Urinary bladder (tissue), 4 donors: ENCODE results near the gene TRIM38. TPM values are rescaled to one million over a fixed set of nuclear protein-coding genes. Genes with fewer than 3 reads are reported as not detected.

ENCODE experiments used
- DNase-seq: peaks from one replicate; pipeline ENCODE4 v3.0.0-alpha.2; 2015; ENCODE audit errors: extremely low spot score
- H3K27ac ChIP-seq: one replicate; pipeline ENCODE4 v1.5.1; 2013; ENCODE audit warnings: low read depth, mild to moderate bottlenecking, moderate library complexity
- H3K36me3 ChIP-seq: one replicate; pipeline ENCODE4 v1.6.1; 2013; ENCODE audit warnings: mild to moderate bottlenecking, moderate library complexity; ENCODE audit not compliant: insufficient read depth
- H3K4me1 ChIP-seq: one replicate; pipeline ENCODE4 v1.6.1; 2013; ENCODE audit warnings: mild to moderate bottlenecking, moderate library complexity; ENCODE audit not compliant: insufficient read depth
- H3K4me3 ChIP-seq: one replicate; pipeline ENCODE4 v1.5.1; 2013; ENCODE audit warnings: low read depth, low read length
- WGBS: extraction: QIAGEN DNeasy Blood & Tissue Kit; methylation state at CpG from one replicate; pipeline ENCODE4 v1.1.7; 2013; 5-methylcytosine and 5-hydroxymethylcytosine counted together
- polyA plus RNA-seq: library from polyadenylated mRNA; stranded (reverse); fragments of 200-250 nt; gene quantifications from one replicate; pipeline ENCODE4 v1.2.3, GENCODE V29; 2013
- total RNA-seq: library from RNA; depleted of rRNA; stranded (reverse); fragments of >200 nt; gene quantifications from one replicate; pipeline ENCODE4 v1.2.3, GENCODE V29; 2014
- donor health status: healthy with polysubstance abuse.
- donor health status: healthy.

Gene TRIM38, protein sequence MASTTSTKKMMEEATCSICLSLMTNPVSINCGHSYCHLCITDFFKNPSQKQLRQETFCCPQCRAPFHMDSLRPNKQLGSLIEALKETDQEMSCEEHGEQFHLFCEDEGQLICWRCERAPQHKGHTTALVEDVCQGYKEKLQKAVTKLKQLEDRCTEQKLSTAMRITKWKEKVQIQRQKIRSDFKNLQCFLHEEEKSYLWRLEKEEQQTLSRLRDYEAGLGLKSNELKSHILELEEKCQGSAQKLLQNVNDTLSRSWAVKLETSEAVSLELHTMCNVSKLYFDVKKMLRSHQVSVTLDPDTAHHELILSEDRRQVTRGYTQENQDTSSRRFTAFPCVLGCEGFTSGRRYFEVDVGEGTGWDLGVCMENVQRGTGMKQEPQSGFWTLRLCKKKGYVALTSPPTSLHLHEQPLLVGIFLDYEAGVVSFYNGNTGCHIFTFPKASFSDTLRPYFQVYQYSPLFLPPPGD
- total RNA-seq (13.4 TPM), polyA plus RNA-seq (4.6 TPM)

DNA sequence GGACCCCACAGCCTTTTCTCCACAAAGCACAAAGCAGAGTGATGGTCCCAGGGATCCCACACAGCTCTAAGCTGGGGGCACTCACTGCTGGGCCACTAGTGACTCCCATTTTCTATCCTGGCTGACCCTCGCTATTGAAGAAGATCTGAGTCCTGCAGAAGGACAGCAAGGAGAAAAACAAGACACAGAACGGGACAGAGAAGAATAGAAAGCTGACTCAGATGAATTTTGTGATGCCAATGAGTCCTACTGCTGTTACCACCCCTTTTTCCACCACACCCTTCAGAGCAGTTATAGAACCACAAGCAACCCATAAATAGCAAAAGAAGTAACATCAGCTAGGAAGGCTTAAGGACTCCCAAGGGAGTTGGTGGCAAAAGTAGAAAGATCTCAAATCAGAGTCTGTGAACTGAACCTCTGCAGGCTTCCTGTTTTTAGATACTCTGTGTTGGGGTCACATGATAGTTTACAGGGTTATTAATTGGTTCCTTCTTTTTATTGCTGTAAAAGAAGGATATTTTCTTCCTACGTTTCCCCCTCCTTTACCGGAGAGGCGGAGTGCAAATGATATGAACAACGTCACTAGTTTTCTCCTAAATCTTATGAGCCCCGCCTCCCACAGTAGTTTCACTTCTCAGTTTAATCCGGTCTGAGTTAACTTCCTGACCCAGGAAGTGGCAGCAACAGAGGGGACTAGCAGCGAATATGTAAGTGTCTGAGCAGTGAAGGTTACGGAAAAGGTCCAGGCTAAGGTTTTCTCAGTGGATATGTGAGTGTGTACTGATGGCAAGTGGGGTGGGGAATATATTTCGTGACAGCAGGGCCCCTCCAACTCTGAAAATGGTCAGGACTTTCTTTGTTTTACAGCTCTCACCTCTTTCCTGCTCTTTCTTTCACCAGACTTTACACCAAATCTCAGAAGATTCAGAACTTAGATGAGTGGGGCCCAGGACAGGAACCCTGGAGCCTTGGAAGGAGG lies at the start of gene TRIM38:
TSS of gene TRIM38 (plus strand) at position 654 of the 979 bp plus-strand sequence. CDS start 3,721 bp downstream, outside the sequence.
- no peaks in the 10 kb centered on the region for H3K4me1 ChIP-seq
- 5% methylated on average over 11 of the region's 11 CpGs for WGBS
- peak within 1 kb of the TSS; percentile 83 for H3K27ac ChIP-seq
- H3K36me3 ChIP-seq: peaks cover 2% of the 10 kb centered on the region
- peak within 1 kb of the TSS; percentile 69 for H3K4me3 ChIP-seq
- DNase-seq: peak; percentile 87

DNA sequence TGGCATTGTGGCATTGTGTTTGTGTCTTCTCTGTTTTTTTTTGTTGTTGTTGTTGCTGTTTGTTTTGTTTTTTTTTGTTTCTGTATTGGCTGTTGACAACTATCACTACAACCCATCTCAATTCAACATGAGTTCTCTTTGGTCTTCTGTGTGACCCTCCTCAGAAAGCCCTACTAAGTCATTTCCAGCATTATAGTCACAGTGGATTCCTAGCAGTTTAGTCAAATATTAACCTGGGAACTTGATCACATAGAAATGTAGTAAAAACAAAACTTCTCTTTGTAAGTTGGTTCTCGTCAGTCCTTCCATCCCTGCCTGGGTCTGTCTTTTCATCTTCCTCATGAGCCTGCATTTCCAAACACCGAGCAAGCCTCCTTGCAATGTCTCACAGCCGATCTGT lies 48.9 kb upstream of the TRIM38 start:
- no peak overlapping the region for H3K4me3 ChIP-seq
- WGBS: 72% methylated on average over 3 of the region's 3 CpGs
- no peaks in the 10 kb centered on the region for H3K36me3 ChIP-seq
- H3K27ac ChIP-seq: no peak overlapping the region
- DNase-seq: no peak
- H3K4me1 ChIP-seq: no peaks in the 10 kb centered on the region

DNA sequence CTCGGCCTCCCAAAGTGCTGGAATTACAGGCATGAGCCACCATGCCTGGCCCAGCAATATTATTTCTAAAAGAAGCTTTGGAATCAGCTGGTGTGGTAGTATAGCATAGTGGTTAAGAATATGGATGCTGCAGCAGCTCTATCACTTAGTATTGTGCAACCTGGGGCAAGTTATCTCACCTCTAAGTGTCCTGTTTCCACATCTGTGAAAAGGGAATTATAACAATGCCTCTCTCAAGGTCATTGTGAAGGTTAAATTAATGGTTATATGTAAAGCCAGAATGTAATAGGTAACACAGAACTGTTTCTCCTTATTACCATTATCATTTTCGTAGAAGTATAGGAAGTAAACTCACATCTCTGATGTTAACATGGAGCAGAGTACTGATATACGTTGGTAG lies 46.3 kb upstream of the TRIM38 start:
- H3K27ac ChIP-seq: no peak overlapping the region
- H3K36me3 ChIP-seq: no peaks in the 10 kb centered on the region
- 74% methylated on average over 3 of the region's 3 CpGs for WGBS
- no peak overlapping the region for H3K4me3 ChIP-seq
- H3K4me1 ChIP-seq: no peaks in the 10 kb centered on the region
- no peak for DNase-seq

DNA sequence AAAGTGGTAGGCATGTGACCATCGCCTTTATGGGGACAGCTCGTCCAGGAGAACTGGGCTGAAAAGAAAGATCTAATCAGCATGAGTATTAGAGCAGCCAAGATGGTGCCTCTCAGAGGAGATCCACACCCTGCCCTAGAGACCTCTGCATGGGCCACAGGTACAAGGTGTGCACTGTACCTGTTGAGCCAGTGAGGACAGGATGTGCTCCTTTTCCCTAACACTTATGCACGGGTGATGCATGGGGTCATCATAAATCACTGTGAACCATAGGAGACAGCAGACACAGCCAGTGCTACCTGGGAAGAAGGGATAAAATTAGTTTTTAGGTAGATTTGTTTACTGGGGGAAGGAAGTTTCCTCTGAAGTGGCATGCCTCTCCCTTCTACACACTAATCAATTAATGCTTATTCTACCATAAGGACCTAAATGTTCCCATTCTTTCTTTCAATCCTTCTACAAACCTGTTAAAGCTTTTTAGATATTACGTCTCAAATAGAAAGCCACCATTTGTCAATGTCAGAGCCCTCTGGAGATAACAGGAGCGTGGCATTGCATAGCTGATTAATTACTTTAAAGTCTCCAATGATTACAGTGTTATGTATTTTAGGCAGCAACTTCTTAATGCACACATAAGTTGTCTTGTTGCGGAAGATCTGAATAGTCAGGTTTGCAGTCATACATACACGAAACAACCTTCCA lies 45.7 kb upstream of the TRIM38 start:
- H3K36me3 ChIP-seq: no peaks in the 10 kb centered on the region
- DNase-seq: no peak
- H3K4me3 ChIP-seq: no peak overlapping the region
- H3K27ac ChIP-seq: no peak overlapping the region
- no peaks in the 10 kb centered on the region for H3K4me1 ChIP-seq
- WGBS: 82% methylated on average over 7 of the region's 7 CpGs

DNA sequence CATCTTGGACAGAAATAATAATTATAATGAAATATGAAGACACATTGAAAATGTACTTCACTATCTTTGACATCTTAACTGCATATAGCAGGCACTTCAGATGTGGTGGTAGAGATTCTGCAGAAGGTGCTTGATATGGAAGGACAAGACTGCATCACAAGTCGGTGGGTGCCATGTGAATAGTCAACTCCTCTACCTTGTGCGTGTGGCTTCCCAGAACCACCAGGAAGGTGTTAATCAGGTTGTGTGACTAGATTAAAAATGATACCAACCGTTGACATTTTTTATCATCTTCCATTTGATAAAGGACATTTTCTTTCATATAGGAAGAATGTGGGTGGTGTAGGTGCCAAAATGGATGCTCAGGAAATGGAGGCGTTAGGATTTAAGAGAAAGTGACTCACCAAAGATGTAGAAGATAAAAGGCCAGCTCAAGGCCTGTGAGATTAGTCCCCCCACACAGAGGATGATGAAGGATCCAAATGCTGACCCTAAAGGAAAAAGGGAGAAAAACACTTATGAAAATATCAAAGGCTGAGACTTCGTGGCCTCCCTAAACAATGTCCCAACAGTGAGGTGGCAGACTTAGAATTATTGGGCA lies 44.4 kb upstream of the TRIM38 start:
- DNase-seq: no peak

DNA sequence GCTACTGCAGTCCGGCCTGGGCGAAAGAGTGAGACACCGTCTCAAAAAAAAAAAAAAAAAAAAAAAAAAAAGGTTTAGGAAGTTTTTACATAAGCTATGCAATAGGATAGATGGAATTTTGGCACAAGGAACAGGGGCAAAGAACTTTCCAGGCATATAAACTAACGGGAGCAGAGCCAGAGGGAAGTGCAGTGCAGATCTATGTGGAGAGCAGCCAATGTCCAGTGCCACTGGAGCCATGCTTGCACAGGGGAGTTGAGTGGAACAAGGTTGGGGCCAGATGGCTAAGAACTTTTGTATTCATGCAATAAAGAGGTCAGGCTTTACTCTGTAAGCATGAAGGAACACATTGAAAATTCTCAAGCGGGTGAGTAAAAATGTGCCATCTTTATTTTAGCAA lies 42.9 kb upstream of the TRIM38 start:
- Histone ChIP-seq H3K4me3 (no peak overlapping the region), H3K27ac (no peak overlapping the region), H3K36me3 (no peaks in the 10 kb centered on the region), H3K4me1 (no peaks in the 10 kb centered on the region)
- DNase-seq: no peak
- 79% methylated on average over 5 of the region's 5 CpGs for WGBS

More for the DNA sequence above, 44.4 kb upstream of the TRIM38 start:
- Histone ChIP-seq H3K4me1 (no peaks in the 10 kb centered on the region), H3K27ac (no peak overlapping the region), H3K36me3 (no peaks in the 10 kb centered on the region), H3K4me3 (no peak overlapping the region)
- WGBS: 76% methylated on average over 5 of the region's 5 CpGs

DNA sequence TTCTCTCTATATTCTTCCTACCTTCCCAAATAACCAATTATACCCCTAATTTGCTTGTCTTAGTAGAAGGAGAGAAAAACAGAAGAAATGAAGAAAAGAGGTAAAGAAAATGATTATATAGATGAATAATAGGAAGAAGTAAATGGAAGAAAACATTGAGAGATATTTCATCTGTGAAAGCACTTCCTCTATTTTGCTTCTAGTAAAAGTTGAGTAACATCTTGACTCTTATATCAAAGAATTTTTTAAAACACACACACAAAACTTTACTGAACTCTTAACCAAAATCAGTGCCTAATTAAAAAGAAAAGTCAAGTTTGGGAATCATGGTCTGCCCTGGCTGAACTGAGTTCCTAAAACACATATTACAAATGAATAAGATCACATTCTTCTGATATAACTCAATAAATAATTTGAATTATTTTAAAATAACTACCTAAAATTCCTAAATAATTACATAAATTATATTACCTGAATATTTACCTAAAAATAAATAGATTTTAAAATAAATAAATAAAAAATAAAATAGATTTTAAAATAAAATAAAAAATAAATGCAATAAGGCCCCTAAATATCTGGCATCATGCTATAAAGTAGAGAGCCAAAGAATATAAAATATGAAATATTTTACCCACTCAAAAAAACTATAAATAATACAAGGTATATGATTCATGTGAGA lies 40.9 kb upstream of the TRIM38 start:
- no peak for DNase-seq
- no peak overlapping the region for H3K27ac ChIP-seq

DNA sequence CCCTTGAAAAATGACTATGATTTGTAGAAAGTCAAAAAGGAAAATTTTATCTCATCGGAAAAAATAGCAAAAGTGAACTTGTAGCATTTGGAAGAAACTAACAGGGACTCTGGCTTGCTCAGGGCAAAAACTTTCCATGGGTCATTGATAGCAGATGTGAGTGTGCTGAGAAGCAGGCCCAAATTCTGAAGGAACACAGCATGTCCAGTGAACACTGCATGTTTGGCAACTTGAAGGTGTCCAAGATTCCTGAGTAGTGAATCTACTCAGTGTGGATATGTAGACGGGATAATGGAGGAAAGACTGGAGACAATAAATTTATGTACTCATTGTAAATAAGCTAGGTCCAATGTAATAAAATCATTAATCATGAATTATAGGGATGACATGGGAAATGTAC lies 40.3 kb upstream of the TRIM38 start:
- no peaks in the 10 kb centered on the region for H3K36me3 ChIP-seq
- DNase-seq: no peak
- H3K27ac ChIP-seq: no peak overlapping the region
- WGBS: 66% methylated on average over 2 of the region's 2 CpGs
- H3K4me1 ChIP-seq: no peaks in the 10 kb centered on the region
- H3K4me3 ChIP-seq: no peak overlapping the region

More for the DNA sequence above, 40.9 kb upstream of the TRIM38 start:
- no peak overlapping the region for H3K4me3 ChIP-seq
- no peaks in the 10 kb centered on the region for H3K36me3 ChIP-seq
- no peaks in the 10 kb centered on the region for H3K4me1 ChIP-seq

DNA sequence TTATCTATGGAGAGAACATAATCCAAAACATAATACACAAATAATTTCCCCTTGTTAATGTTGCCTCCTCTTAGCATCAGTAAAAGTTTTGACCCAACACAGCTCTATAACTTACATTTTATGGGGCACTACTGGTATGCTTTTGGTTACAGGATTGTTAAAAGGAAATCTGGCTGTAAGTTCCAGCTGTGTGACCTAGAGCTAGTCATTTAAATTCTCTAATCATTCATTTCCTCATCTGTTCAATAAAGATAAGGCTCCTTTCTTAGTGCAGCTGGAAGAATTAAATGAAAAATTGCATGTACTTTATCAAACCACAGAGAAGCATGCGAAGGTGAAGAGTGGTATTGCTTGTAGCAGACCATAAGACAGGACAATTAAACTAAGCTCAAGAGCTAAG lies 36.7 kb upstream of the TRIM38 start:
- no peak overlapping the region for H3K27ac ChIP-seq
- H3K4me3 ChIP-seq: no peak overlapping the region
- no peaks in the 10 kb centered on the region for H3K4me1 ChIP-seq
- WGBS: 31% methylated on average over 1 of the region's 1 CpG
- DNase-seq: no peak
- no peaks in the 10 kb centered on the region for H3K36me3 ChIP-seq

DNA sequence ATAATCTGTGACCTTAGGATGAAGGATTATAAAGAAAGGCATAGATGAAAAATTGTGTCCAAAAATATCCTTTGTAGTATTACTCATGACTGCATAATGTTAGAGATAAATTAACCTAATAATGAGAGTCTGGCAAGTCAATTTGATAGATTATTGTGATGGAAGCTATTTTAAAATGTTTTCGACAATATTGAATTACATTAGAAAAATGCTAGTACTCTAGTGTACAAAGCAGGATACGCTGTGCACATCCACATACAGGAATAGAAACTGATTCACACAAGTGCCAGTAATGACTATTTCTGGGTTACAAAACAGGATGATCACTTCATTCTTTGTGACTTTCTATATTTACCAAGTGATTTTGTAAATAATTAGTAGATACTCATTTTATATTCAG lies 35.4 kb upstream of the TRIM38 start:
- H3K27ac ChIP-seq: no peak overlapping the region
- no peak for DNase-seq
- no peaks in the 10 kb centered on the region for H3K36me3 ChIP-seq
- H3K4me3 ChIP-seq: no peak overlapping the region
- no peaks in the 10 kb centered on the region for H3K4me1 ChIP-seq
- 86% methylated on average over 2 of the region's 2 CpGs for WGBS

DNA sequence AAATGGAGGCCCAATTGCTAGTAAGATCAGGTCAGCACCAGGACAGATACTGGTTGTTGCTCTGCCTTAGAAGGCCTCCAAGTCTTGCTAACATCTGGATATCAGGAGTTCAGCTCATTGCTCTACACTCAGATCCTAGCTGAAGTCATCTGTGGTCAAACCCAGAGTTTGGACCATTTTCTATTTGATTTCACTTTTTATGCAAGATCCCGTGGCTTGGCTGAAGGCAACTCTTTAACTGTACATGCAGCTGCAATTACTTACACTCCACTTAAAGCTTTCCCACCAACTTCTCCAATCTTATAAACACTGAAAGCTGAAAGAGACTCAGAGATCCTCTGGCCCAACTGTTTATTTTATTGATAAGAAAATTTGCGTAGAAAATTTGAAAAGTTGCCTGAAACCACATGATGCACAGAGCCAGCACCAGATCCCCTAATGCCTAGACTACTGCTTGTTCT lies 34.8 kb upstream of the TRIM38 start:
- no peak overlapping the region for H3K4me3 ChIP-seq
- no peak overlapping the region for H3K27ac ChIP-seq
- 20% methylated on average over 2 of the region's 2 CpGs for WGBS
- H3K36me3 ChIP-seq: no peaks in the 10 kb centered on the region
- DNase-seq: no peak
- no peaks in the 10 kb centered on the region for H3K4me1 ChIP-seq

DNA sequence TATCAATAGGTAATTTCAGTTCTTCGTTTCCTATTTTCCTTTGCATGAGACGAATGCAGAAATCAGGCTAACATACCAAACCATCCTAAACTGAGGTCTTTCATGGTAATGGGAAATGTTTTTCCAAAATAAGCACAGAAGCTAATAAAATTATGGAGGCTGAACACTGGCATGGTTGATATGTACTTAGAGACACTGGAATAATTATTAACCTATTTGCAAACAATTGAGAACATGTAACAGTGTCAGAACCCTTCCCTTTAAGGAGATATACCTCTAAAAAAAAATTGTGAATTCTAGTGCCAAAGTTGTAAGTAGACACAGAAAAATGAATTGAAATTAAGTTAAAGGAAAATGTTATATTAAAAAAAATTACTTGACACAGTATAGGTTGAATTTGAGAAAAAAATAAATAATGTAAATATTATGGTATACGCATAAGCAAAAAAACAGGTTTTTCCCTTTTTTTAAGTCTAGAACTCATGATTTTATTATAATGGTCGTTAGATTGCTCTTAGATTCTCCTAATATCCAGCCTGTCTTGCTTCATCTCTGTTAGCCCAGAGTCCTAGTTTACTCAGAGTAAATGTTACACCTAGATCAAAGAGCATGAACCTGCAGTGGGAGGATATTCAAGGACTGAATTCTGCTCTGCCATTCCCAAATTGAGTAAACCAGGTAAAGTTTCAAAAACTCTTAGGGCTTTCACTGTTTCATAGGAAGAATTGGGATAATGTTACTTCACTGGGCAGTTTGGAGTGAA lies 33.9 kb upstream of the TRIM38 start:
- Histone ChIP-seq H3K4me1 (no peaks in the 10 kb centered on the region), H3K36me3 (no peaks in the 10 kb centered on the region), H3K4me3 (no peak overlapping the region), H3K27ac (no peak overlapping the region)
- WGBS: 81% methylated on average over 4 of the region's 4 CpGs
- no peak for DNase-seq
